Thyroid gland (tissue), 4 donors: Measurements from ENCODE around the gene RSL24D1.

Experiments
- POLR2A ChIP-seq, 2 donors: fragments of 450-650 bp; IDR thresholded peaks; one replicate each; pipeline ENCODE4 v1.6.1; 2017; ENCODE audit warnings: antibody characterized with exemption in 2 of 2, mild to moderate bottlenecking in 2 of 2, moderate library complexity in 1 of 2
- TF ChIP-seq, protein P1 (sequence below), 6 experiments: fragments of 200-600 bp in 3 of 6; fragments of 450-650 bp in 3 of 6; sonication (generic) in 3 of 6; IDR thresholded peaks; one replicate each; pipeline ENCODE4 v1.5.1; 2016 to 2019; ENCODE audit warnings: antibody characterized with exemption in 6 of 6, mild to moderate bottlenecking in 2 of 6, inconsistent platforms in 1 of 6, moderate library complexity in 1 of 6

- TF ChIP-seq POLR2A (IDR thresholded peaks at IDR 0.05): no peak
- TF ChIP-seq, protein P1, sequence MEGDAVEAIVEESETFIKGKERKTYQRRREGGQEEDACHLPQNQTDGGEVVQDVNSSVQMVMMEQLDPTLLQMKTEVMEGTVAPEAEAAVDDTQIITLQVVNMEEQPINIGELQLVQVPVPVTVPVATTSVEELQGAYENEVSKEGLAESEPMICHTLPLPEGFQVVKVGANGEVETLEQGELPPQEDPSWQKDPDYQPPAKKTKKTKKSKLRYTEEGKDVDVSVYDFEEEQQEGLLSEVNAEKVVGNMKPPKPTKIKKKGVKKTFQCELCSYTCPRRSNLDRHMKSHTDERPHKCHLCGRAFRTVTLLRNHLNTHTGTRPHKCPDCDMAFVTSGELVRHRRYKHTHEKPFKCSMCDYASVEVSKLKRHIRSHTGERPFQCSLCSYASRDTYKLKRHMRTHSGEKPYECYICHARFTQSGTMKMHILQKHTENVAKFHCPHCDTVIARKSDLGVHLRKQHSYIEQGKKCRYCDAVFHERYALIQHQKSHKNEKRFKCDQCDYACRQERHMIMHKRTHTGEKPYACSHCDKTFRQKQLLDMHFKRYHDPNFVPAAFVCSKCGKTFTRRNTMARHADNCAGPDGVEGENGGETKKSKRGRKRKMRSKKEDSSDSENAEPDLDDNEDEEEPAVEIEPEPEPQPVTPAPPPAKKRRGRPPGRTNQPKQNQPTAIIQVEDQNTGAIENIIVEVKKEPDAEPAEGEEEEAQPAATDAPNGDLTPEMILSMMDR (IDR thresholded peaks at IDR 0.05): no peak
These were observed 38.0 kb upstream of the RSL24D1 start for GRCh38 chr15:55234800-55235104.
